ENCODE data around the gene ACVR2A. TPM values are rescaled to one million over a fixed set of nuclear protein-coding genes. Genes with fewer than 3 reads are reported as not detected.

The ACVR2A gene
- total RNA-seq, 4 donors from 2014 or later, result 17.7 to 26.4 (median 19.1) TPM

DNA sequence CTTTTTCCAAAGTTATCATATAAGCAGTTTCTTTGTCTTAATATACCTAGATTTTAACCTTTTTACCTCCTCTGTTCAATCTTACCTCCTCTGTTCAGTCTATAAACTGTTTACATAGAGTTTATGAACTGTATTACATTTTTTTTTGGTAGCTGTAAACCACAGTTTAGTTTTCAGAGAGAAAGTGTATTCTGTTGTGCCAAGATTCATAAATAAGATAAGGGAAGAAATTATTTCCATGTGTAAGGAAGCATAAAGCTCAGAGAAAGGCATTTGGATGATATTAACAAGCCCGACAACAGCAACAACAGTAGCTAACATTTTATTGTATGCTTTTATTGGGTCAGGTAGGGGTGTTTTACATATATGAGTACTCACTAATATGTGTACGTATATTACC is 71.2 kb downstream of the ACVR2A start:
- Histone ChIP-seq H3K36me3 (peaks cover 0 to 27% (median 0%) of the 10 kb centered on the region in 3 donors), H3K4me1 (peaks cover 0 to 32% (median 1%) of the 10 kb centered on the region in 4 donors), H3K9me3 (no peaks in the 10 kb centered on the region), H3K27me3 (no peaks in the 10 kb centered on the region), H3K4me3 (no peak overlapping the region), H3K27ac (no peak overlapping the region)
- no peak for DNase-seq (ENCODE audit: low spot score in 2 of 2)
- TF ChIP-seq POLR2A (IDR thresholded peaks at IDR 0.05), result no peak
- TF ChIP-seq EP300 (IDR thresholded peaks at IDR 0.05), result no peak
- TF ChIP-seq, protein P1, sequence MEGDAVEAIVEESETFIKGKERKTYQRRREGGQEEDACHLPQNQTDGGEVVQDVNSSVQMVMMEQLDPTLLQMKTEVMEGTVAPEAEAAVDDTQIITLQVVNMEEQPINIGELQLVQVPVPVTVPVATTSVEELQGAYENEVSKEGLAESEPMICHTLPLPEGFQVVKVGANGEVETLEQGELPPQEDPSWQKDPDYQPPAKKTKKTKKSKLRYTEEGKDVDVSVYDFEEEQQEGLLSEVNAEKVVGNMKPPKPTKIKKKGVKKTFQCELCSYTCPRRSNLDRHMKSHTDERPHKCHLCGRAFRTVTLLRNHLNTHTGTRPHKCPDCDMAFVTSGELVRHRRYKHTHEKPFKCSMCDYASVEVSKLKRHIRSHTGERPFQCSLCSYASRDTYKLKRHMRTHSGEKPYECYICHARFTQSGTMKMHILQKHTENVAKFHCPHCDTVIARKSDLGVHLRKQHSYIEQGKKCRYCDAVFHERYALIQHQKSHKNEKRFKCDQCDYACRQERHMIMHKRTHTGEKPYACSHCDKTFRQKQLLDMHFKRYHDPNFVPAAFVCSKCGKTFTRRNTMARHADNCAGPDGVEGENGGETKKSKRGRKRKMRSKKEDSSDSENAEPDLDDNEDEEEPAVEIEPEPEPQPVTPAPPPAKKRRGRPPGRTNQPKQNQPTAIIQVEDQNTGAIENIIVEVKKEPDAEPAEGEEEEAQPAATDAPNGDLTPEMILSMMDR (IDR thresholded peaks at IDR 0.05), result no peak
- WGBS, 2 donors, result 88 to 92% methylated on average over 2 of the region's 2 CpGs

DNA sequence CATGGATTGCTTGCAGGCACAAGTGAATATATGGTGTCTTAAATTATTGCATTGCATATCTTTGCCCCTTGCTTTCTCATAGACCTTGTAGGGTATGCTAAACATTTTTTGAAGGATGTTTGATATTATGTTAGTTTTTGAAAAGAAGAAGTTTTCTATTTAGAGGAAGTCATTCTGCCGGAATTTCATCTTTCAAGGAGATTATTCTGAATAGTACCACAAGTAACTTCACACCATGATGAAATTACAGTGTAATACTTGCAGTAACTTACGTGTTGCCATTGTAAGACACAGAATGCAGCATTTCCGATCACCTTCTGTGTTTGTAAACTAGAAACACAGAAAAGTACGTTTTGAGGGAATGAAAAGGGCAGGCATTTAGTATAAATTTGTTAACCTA is 71.9 kb downstream of the ACVR2A start:
- Histone ChIP-seq H3K36me3 (peaks cover 0 to 30% (median 0%) of the 10 kb centered on the region in 3 donors), H3K9me3 (no peaks in the 10 kb centered on the region), H3K27ac (no peak overlapping the region), H3K27me3 (no peaks in the 10 kb centered on the region), H3K4me1 (peaks cover 0 to 26% (median 0%) of the 10 kb centered on the region in 4 donors), H3K4me3 (no peak overlapping the region)
- no peak for DNase-seq (ENCODE audit: low spot score in 2 of 2)
- WGBS, 2 donors, result 74 to 76% methylated on average over 4 of the region's 4 CpGs
- no peak for TF ChIP-seq EP300 (IDR thresholded peaks at IDR 0.05)
- no peak for TF ChIP-seq POLR2A (IDR thresholded peaks at IDR 0.05)
- TF ChIP-seq, protein P1 (IDR thresholded peaks at IDR 0.05), result no peak

DNA sequence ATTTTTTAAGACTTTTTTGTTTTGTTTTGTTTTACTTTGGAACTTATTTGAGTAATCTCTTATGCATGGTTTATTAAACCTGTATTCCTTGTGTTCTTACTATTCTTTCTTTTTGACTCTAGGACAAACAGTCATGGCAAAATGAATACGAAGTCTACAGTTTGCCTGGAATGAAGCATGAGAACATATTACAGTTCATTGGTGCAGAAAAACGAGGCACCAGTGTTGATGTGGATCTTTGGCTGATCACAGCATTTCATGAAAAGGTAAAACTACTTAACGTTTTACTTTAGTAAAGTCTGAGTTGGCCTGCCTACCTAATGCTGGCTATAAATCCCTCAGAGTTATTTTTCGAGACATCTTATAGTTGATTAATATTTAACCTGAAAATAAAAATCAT is 72.3 kb downstream of the ACVR2A start:
- no peaks in the 10 kb centered on the region for H3K9me3 ChIP-seq
- no peak overlapping the region for H3K27ac ChIP-seq
- peaks cover 0 to 30% (median 0%) of the 10 kb centered on the region in 3 donors for H3K36me3 ChIP-seq
- no peak overlapping the region for H3K4me3 ChIP-seq
- TF ChIP-seq, protein P1 (IDR thresholded peaks at IDR 0.05), result no peak
- no peak for TF ChIP-seq POLR2A (IDR thresholded peaks at IDR 0.05)
- no peak for TF ChIP-seq EP300 (IDR thresholded peaks at IDR 0.05)
- no peaks in the 10 kb centered on the region for H3K27me3 ChIP-seq
- WGBS, 2 donors, result 87 to 91% methylated on average over 4 of the region's 4 CpGs
- H3K4me1 ChIP-seq, result peaks cover 0 to 26% (median 0%) of the 10 kb centered on the region in 4 donors
- no peak for DNase-seq (ENCODE audit: low spot score in 2 of 2)

DNA sequence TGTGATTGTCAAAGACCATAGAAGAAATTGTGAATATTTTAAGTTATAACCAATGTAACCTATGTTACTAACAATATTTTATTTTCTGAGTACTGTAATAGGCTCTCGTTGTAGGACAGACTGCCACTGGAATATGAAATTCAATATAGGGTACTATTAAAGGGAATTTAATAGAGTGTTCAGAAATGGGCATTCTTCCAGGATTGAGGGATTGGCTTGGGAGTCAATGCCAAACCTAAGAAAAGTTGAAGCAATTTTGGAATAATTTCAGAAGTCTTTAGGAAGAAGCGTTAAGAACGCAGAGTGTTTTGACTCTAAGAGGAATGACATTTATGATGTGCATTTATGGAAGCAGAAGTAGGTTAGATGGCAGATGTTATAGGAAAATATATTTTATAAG is 79.0 kb downstream of the ACVR2A start:
- H3K9me3 ChIP-seq, result no peaks in the 10 kb centered on the region

DNA sequence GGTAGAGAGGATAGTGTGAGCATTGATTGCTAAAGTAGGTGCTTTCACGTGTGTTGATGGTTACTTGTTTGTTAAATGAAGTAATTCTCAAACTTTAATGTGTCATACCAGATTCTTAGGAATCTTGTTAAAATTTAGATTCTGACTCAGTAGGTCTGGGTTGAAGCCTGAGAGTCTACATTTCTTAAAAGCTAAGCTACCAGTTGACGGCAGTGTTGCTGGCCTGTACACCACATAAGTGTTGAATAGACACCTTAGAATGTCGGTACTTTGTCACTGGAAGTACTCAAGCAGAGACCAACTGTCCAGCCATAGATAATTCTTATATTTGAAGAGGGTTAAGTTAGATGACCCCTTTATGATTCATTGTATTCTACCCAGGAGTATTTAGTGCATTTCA is 79.8 kb downstream of the ACVR2A start:
- H3K4me3 ChIP-seq, result no peak overlapping the region
- no peaks in the 10 kb centered on the region for H3K27me3 ChIP-seq
- H3K27ac ChIP-seq, result no peak overlapping the region
- DNase-seq (ENCODE audit: low spot score in 2 of 2), result no peak
- TF ChIP-seq, protein P1 (IDR thresholded peaks at IDR 0.05), result no peak
- TF ChIP-seq EP300 (IDR thresholded peaks at IDR 0.05), result no peak
- no peak for TF ChIP-seq POLR2A (IDR thresholded peaks at IDR 0.05)
- no peaks in the 10 kb centered on the region for H3K9me3 ChIP-seq
- WGBS, 2 donors, result 88 to 97% methylated on average over 3 of the region's 3 CpGs
- H3K36me3 ChIP-seq, result peaks cover 0 to 31% (median 0%) of the 10 kb centered on the region in 3 donors
- peaks cover 0 to 17% (median 5%) of the 10 kb centered on the region in 4 donors for H3K4me1 ChIP-seq

More for the DNA sequence above, 79.0 kb downstream of the ACVR2A start:
- WGBS, 2 donors, result 45 to 47% methylated on average over 3 of the region's 3 CpGs
- Histone ChIP-seq H3K4me3 (no peak overlapping the region), H3K36me3 (peaks cover 0 to 39% (median 0%) of the 10 kb centered on the region in 3 donors), H3K27ac (no peak overlapping the region), H3K27me3 (no peaks in the 10 kb centered on the region), H3K4me1 (peaks cover 0 to 17% (median 5%) of the 10 kb centered on the region in 4 donors)
- TF ChIP-seq, protein P1 (IDR thresholded peaks at IDR 0.05), result no peak
- TF ChIP-seq EP300 (IDR thresholded peaks at IDR 0.05), result no peak
- no peak for TF ChIP-seq POLR2A (IDR thresholded peaks at IDR 0.05)
- DNase-seq (ENCODE audit: low spot score in 2 of 2), result no peak
